Keratinocyte (primary cell): Measurements from ENCODE around the gene MEX3C. TPM values are rescaled to one million over a fixed set of nuclear protein-coding genes. Genes with fewer than 3 reads are reported as not detected.

Experiments
- DNase-seq: peaks from one replicate; pipeline ENCODE4 v3.0.0-alpha.2; 2011; ENCODE audit warnings: low read depth, missing footprints, low spot score
- FAIRE-seq: peaks from 2 replicates; lab custom pipeline; 2011; peaks lifted over from hg19 to GRCh38; lab: Jason Lieb, UNC
- H2AFZ ChIP-seq: 2 replicates; pipeline ENCODE4 v1.6.0; 2012; ENCODE audit warnings: low read length, control low read depth, inconsistent platforms; ENCODE audit not compliant: control insufficient read depth
- H3K27ac ChIP-seq: 2 replicates; pipeline ENCODE4 v1.5.1; 2011; ENCODE audit warnings: low read length; ENCODE audit not compliant: control insufficient read depth, insufficient read depth
- H3K27me3 ChIP-seq: 3 replicates; pipeline ENCODE4 v1.6.0; 2011; ENCODE audit warnings: low read length; ENCODE audit not compliant: control insufficient read depth, insufficient read depth; ENCODE audit errors: extremely low read depth
- H3K36me3 ChIP-seq, 2 experiments: 2 replicates in 1 of 2; 3 replicates in 1 of 2; pipeline ENCODE4 v1.5.1; 2011; ENCODE audit warnings: low read length in 2 of 2, mild to moderate bottlenecking in 1 of 2; ENCODE audit not compliant: control insufficient read depth in 2 of 2, insufficient read depth in 2 of 2; ENCODE audit errors: extremely low read depth in 1 of 2
- H3K4me1 ChIP-seq: 3 replicates; pipeline ENCODE4 v1.5.1; 2011; ENCODE audit warnings: low read length; ENCODE audit not compliant: control insufficient read depth, insufficient read depth; ENCODE audit errors: extremely low read depth
- H3K4me2 ChIP-seq: 3 replicates; pipeline ENCODE4 v1.6.0; 2011; ENCODE audit warnings: low read depth, low read length; ENCODE audit not compliant: control insufficient read depth, insufficient read depth; ENCODE audit errors: extremely low read depth
- H3K4me3 ChIP-seq, 3 experiments: fragments of 200-600 bp in 1 of 3; sonication (generic) in 1 of 3; 2 replicates in 2 of 3; 3 replicates in 1 of 3; pipeline ENCODE4 v1.5.1; 2011 to 2016; ENCODE audit warnings: low read length in 3 of 3, mild to moderate bottlenecking in 3 of 3, control low read depth in 2 of 3, inconsistent platforms in 1 of 3, low read depth in 1 of 3, mixed read lengths in 1 of 3, mixed run types in 1 of 3, moderate library complexity in 1 of 3; ENCODE audit not compliant: control insufficient read depth in 2 of 3, insufficient read depth in 2 of 3; ENCODE audit errors: extremely low read depth in 1 of 3
- H3K79me2 ChIP-seq: 2 replicates; pipeline ENCODE4 v1.6.0; 2012; ENCODE audit warnings: low read length; ENCODE audit not compliant: control insufficient read depth, insufficient read depth
- H3K9ac ChIP-seq: 3 replicates; pipeline ENCODE4 v1.6.0; 2011; ENCODE audit warnings: low read length; ENCODE audit not compliant: control insufficient read depth, insufficient read depth; ENCODE audit errors: extremely low read depth
- H3K9me1 ChIP-seq: 3 replicates; pipeline ENCODE4 v1.6.0; 2011; ENCODE audit warnings: low read length; ENCODE audit not compliant: control insufficient read depth, insufficient read depth; ENCODE audit errors: extremely low read depth
- H3K9me3 ChIP-seq: 2 replicates; pipeline ENCODE4 v1.5.1; 2012; ENCODE audit warnings: low read depth, low read length; ENCODE audit not compliant: control insufficient read depth
- H4K20me1 ChIP-seq: 3 replicates; pipeline ENCODE4 v1.6.0; 2011; ENCODE audit warnings: low read length; ENCODE audit not compliant: control insufficient read depth, insufficient read depth; ENCODE audit errors: extremely low read depth
- EZH2 ChIP-seq: IDR thresholded peaks from one replicate; pipeline ENCODE4 v1.6.1; 2012; ENCODE audit warnings: inconsistent platforms, mild to moderate bottlenecking, low read length, moderate library complexity
- dilution Hi-C: fragments of 300-500 bp; cut with MboI; formaldehyde crosslinking; loops from one replicate; pipeline ENCODE4 v1.7.0; 2020; ENCODE audit warnings: low sequenced_read_pairs; ENCODE audit not compliant: extremely low pct_ligation_motif_present
- polyA plus RNA-seq, 5 experiments: library from polyadenylated mRNA; depleted of rRNA in 3 of 5; stranded (reverse) in 3 of 5; stranded (forward) in 1 of 5; unstranded in 1 of 5; fragments of >200 nt; gene quantifications; 1 replicate in 1 of 5; 2 replicates in 3 of 5; 3 replicates in 1 of 5; pipeline versions ENCODE4 v1.2.1 to v1.2.3, GENCODE V29; 2011 to 2012; ENCODE audit warnings: missing spikeins in 2 of 5, low read depth in 1 of 5, low replicate concordance in 1 of 5
- TF ChIP-seq, protein P1 (sequence below), 3 experiments: IDR thresholded peaks in 1 of 3; conservative IDR thresholded peaks in 1 of 3; optimal IDR thresholded peaks in 1 of 3; 2 replicates in 2 of 3; 3 replicates in 1 of 3; pipeline versions ENCODE3 to v1.5.1; 2011; ENCODE audit warnings: low read length in 3 of 3, mild to moderate bottlenecking in 3 of 3, moderate library complexity in 2 of 3, control low read depth in 1 of 3, inconsistent platforms in 1 of 3; ENCODE audit not compliant: insufficient read depth in 2 of 3; ENCODE audit errors: extremely low read depth in 1 of 3

Gene MEX3C
- polyA plus RNA-seq, 1 donor (not counting 4 experiments of a cell fraction or from before 2014, with no cell fraction given), result 75.1 TPM

DNA sequence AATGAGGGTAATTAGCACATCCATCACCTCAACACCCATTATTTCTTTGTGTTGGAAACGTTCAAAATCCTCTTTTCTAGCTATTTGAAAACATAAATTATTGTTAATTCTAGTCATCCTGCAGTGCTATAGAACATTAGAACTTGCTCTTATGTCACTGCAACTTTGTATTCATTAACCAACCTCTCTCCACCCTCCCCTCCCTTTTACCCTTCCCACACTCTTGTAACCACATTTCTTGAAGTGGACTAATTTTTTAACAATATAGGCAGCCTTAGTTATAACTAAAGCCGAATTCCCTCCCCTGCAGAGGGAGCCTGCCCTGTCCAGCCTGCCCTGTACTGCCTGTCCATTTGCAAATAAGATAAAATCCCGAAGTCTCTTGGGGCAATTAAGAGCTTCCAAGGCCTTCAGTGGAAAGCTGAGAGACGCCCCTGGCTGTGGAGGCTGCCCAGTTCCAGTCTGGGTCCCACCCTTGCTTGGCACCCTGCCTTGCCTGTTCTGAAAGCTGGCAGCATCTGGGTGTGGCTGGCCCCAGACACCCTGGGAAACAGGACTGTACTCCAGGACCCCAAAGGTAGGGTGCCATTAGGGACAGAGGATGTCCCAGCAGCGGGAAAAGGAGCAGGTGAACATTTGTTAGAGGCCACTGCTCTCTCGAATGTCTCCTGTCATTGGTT is 65.1 kb downstream of the MEX3C start:
- Histone ChIP-seq H3K4me3 (no peak overlapping the region), H3K9me3 (no peaks in the 10 kb centered on the region), H2AFZ (no peak overlapping the region), H3K4me2 (peak overlapping the region; percentile 8), H3K36me3 (no peaks in the 10 kb centered on the region), H4K20me1 (no peaks in the 10 kb centered on the region), H3K27ac (no peak overlapping the region), H3K27me3 (no peaks in the 10 kb centered on the region), H3K9ac (no peak overlapping the region), H3K9me1 (no peaks in the 10 kb centered on the region), H3K4me1 (peaks cover 30% of the 10 kb centered on the region), H3K79me2 (no peaks in the 10 kb centered on the region)
- TF ChIP-seq, protein P1, sequence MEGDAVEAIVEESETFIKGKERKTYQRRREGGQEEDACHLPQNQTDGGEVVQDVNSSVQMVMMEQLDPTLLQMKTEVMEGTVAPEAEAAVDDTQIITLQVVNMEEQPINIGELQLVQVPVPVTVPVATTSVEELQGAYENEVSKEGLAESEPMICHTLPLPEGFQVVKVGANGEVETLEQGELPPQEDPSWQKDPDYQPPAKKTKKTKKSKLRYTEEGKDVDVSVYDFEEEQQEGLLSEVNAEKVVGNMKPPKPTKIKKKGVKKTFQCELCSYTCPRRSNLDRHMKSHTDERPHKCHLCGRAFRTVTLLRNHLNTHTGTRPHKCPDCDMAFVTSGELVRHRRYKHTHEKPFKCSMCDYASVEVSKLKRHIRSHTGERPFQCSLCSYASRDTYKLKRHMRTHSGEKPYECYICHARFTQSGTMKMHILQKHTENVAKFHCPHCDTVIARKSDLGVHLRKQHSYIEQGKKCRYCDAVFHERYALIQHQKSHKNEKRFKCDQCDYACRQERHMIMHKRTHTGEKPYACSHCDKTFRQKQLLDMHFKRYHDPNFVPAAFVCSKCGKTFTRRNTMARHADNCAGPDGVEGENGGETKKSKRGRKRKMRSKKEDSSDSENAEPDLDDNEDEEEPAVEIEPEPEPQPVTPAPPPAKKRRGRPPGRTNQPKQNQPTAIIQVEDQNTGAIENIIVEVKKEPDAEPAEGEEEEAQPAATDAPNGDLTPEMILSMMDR (optimal IDR thresholded peaks at IDR 0.05 in 1 of 3, IDR thresholded peaks at IDR 0.05 in 1 of 3, conservative IDR thresholded peaks at IDR 0.05 in 1 of 3; ENCODE audit: extremely low read depth in 1 of 3, insufficient read depth in 2 of 3, low read length in 3 of 3), result no peak
- FAIRE-seq (no peak), DNase-seq (no peak)
- dilution Hi-C loops, result no loop called here

DNA sequence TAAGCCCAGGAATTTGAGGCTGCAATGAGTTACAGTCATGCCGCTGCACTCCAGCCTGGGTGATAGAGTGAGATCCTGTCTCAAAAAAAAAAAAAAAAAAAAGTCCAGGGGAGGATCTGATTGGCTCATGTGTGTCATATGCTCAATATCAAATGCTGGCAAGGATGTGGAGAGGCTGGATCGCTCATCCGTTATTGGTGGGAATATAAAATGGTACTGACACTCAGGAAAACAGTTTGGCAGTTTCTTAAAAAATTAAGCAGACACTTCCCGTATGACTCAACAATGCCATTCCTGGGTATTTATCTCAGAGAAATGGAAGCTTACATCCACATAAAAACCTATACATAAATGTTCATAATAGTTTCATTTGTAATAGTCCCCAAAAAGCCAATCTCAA is 68.9 kb downstream of the MEX3C start:
- Histone ChIP-seq H3K4me1 (no peaks in the 10 kb centered on the region), H3K9ac (no peak overlapping the region), H4K20me1 (no peaks in the 10 kb centered on the region), H3K9me1 (no peaks in the 10 kb centered on the region), H2AFZ (no peak overlapping the region), H3K4me3 (no peak overlapping the region), H3K36me3 (no peaks in the 10 kb centered on the region), H3K27me3 (no peaks in the 10 kb centered on the region), H3K4me2 (no peak overlapping the region), H3K27ac (no peak overlapping the region), H3K79me2 (no peaks in the 10 kb centered on the region), H3K9me3 (no peaks in the 10 kb centered on the region)
- dilution Hi-C loops, result no loop called here
- no peak for TF ChIP-seq EZH2
- TF ChIP-seq, protein P1 (optimal IDR thresholded peaks at IDR 0.05 in 1 of 3, IDR thresholded peaks at IDR 0.05 in 1 of 3, conservative IDR thresholded peaks at IDR 0.05 in 1 of 3; ENCODE audit: extremely low read depth in 1 of 3, insufficient read depth in 2 of 3, low read length in 3 of 3), result no peak
- no peak for FAIRE-seq
- DNase-seq, result no peak
